SJSA1 (cell line): ENCODE data around the gene PPP1R13B. TPM values are rescaled to one million over a fixed set of nuclear protein-coding genes. Genes with fewer than 3 reads are reported as not detected.

ENCODE experiments used
- DNase-seq, 2 experiments: peaks; one replicate each; pipeline ENCODE4 v3.0.0-alpha.2; 2015 to 2020; ENCODE audit warnings: low spot score in 2 of 2, low read depth in 1 of 2
- H3K27ac ChIP-seq: fragments of 250-450 bp; sonication (Bioruptor Pico); 2 replicates; pipeline ENCODE4 v1.5.1; 2020; ENCODE audit warnings: mild to moderate bottlenecking, moderate library complexity
- H3K27me3 ChIP-seq: fragments of 250-450 bp; sonication (Bioruptor Pico); replicated peaks from 2 replicates; pipeline ENCODE4 v1.5.1; 2020; ENCODE audit warnings: mild to moderate bottlenecking, moderate library complexity
- H3K36me3 ChIP-seq: fragments of 250-450 bp; sonication (Bioruptor Pico); 2 replicates; pipeline ENCODE4 v1.5.1; 2020; ENCODE audit warnings: mild to moderate bottlenecking
- H3K4me1 ChIP-seq: fragments of 250-450 bp; sonication (Bioruptor Pico); replicated peaks from 2 replicates; pipeline ENCODE4 v1.6.1; 2021; ENCODE audit warnings: mild to moderate bottlenecking
- H3K4me3 ChIP-seq: fragments of 250-450 bp; sonication (Bioruptor Pico); 2 replicates; pipeline ENCODE4 v1.5.1; 2020; ENCODE audit warnings: mild to moderate bottlenecking
- H3K9me3 ChIP-seq: fragments of 250-450 bp; sonication (Bioruptor Pico); replicated peaks from 2 replicates; pipeline ENCODE4 v1.5.1; 2020; ENCODE audit warnings: mild to moderate bottlenecking
- total RNA-seq: library from RNA; depleted of rRNA; stranded (reverse); fragments of >200 nt; shearing (Covaris generic); gene quantifications from 2 replicates; pipeline ENCODE4 v1.2.3, GENCODE V29; 2014

PPP1R13B gene
- total RNA-seq, 1 experiment from 2014 or later, result 3.0 TPM

- Histone ChIP-seq H3K36me3 (peaks cover 56% of the 10 kb centered on the region), H3K27me3 (no peaks in the 10 kb centered on the region), H3K4me1 (no peaks in the 10 kb centered on the region), H3K27ac (no peak overlapping the region), H3K4me3 (no peak overlapping the region), H3K9me3 (no peaks in the 10 kb centered on the region)
- DNase-seq, result no peak
Measured at GRCh38 chr14:103731916-103732867, 115.2 kb downstream of the PPP1R13B start.

GRCh38 chr14:103731481-103731880 lies 115.9 kb downstream of the PPP1R13B start:
- Histone ChIP-seq H3K27me3 (no peaks in the 10 kb centered on the region), H3K9me3 (no peaks in the 10 kb centered on the region), H3K36me3 (peaks cover 57% of the 10 kb centered on the region), H3K4me3 (no peak overlapping the region), H3K4me1 (no peaks in the 10 kb centered on the region), H3K27ac (no peak overlapping the region)
- DNase-seq, result no peak

- no peak for DNase-seq
- Histone ChIP-seq H3K9me3 (no peaks in the 10 kb centered on the region), H3K27ac (no peak overlapping the region), H3K4me3 (no peak overlapping the region), H3K27me3 (no peaks in the 10 kb centered on the region), H3K4me1 (no peaks in the 10 kb centered on the region), H3K36me3 (peaks cover 65% of the 10 kb centered on the region)
Measured at GRCh38 chr14:103730490-103731035, 116.8 kb downstream of the PPP1R13B start.

GRCh38 chr14:103729496-103730448 lies 117.6 kb downstream of the PPP1R13B start:
- DNase-seq, result no peak
- Histone ChIP-seq H3K27me3 (no peaks in the 10 kb centered on the region), H3K27ac (no peak overlapping the region), H3K36me3 (peaks cover 65% of the 10 kb centered on the region), H3K4me1 (no peaks in the 10 kb centered on the region), H3K9me3 (no peaks in the 10 kb centered on the region), H3K4me3 (no peak overlapping the region)

- Histone ChIP-seq H3K4me1 (no peaks in the 10 kb centered on the region), H3K27ac (no peak overlapping the region), H3K4me3 (no peak overlapping the region), H3K9me3 (no peaks in the 10 kb centered on the region), H3K36me3 (peaks cover 58% of the 10 kb centered on the region), H3K27me3 (no peaks in the 10 kb centered on the region)
- DNase-seq, result no peak
Measured at GRCh38 chr14:103728721-103729120, 118.7 kb downstream of the PPP1R13B start.

- no peaks in the 10 kb centered on the region for H3K9me3 ChIP-seq
- H3K4me3 ChIP-seq, result no peak overlapping the region
- no peaks in the 10 kb centered on the region for H3K27me3 ChIP-seq
- H3K4me1 ChIP-seq, result no peaks in the 10 kb centered on the region
- peaks cover 53% of the 10 kb centered on the region for H3K36me3 ChIP-seq
- H3K27ac ChIP-seq, result no peak overlapping the region
- no peak for DNase-seq
Measured at GRCh38 chr14:103728141-103728540, 119.2 kb downstream of the PPP1R13B start.

- Histone ChIP-seq H3K27ac (no peak overlapping the region), H3K4me1 (peaks cover under 1% of the 10 kb centered on the region), H3K9me3 (no peaks in the 10 kb centered on the region), H3K27me3 (no peaks in the 10 kb centered on the region), H3K36me3 (peaks cover 48% of the 10 kb centered on the region), H3K4me3 (no peak overlapping the region)
- no peak for DNase-seq
Measured at GRCh38 chr14:103727313-103727980, 119.9 kb downstream of the PPP1R13B start.

GRCh38 chr14:103726474-103726873 lies 120.9 kb downstream of the PPP1R13B start:
- no peak for DNase-seq
- no peaks in the 10 kb centered on the region for H3K9me3 ChIP-seq
- no peak overlapping the region for H3K27ac ChIP-seq
- H3K27me3 ChIP-seq, result no peaks in the 10 kb centered on the region
- peaks cover 40% of the 10 kb centered on the region for H3K36me3 ChIP-seq
- peaks cover 10% of the 10 kb centered on the region for H3K4me1 ChIP-seq
- no peak overlapping the region for H3K4me3 ChIP-seq

GRCh38 chr14:103725739-103726395 lies 121.5 kb downstream of the PPP1R13B start:
- Histone ChIP-seq H3K9me3 (no peaks in the 10 kb centered on the region), H3K4me1 (peaks cover 16% of the 10 kb centered on the region), H3K36me3 (peaks cover 41% of the 10 kb centered on the region), H3K27me3 (no peaks in the 10 kb centered on the region), H3K4me3 (no peak overlapping the region), H3K27ac (no peak overlapping the region)
- no peak for DNase-seq

- H3K9me3 ChIP-seq, result no peaks in the 10 kb centered on the region
- H3K27me3 ChIP-seq, result no peaks in the 10 kb centered on the region
- H3K36me3 ChIP-seq, result peaks cover 34% of the 10 kb centered on the region
- H3K4me3 ChIP-seq, result no peak overlapping the region
- H3K27ac ChIP-seq, result no peak overlapping the region
- peaks cover 18% of the 10 kb centered on the region for H3K4me1 ChIP-seq
- no peak for DNase-seq
Measured at GRCh38 chr14:103725001-103725682, 122.2 kb downstream of the PPP1R13B start.

GRCh38 chr14:103724116-103724515 lies 123.3 kb downstream of the PPP1R13B start:
- no peaks in the 10 kb centered on the region for H3K9me3 ChIP-seq
- H3K4me3 ChIP-seq, result no peak overlapping the region
- H3K27me3 ChIP-seq, result no peaks in the 10 kb centered on the region
- H3K4me1 ChIP-seq, result peaks cover 18% of the 10 kb centered on the region
- DNase-seq, result no peak
- peaks cover 24% of the 10 kb centered on the region for H3K36me3 ChIP-seq
- no peak overlapping the region for H3K27ac ChIP-seq

- Histone ChIP-seq H3K27me3 (no peaks in the 10 kb centered on the region), H3K9me3 (no peaks in the 10 kb centered on the region), H3K4me1 (peaks cover 18% of the 10 kb centered on the region), H3K4me3 (no peak overlapping the region), H3K36me3 (peaks cover 20% of the 10 kb centered on the region), H3K27ac (no peak overlapping the region)
- DNase-seq, result no peak
Measured at GRCh38 chr14:103723748-103724081, 123.7 kb downstream of the PPP1R13B start.
